Measurements from ENCODE around the gene STPG2.

STPG2 gene

DNA sequence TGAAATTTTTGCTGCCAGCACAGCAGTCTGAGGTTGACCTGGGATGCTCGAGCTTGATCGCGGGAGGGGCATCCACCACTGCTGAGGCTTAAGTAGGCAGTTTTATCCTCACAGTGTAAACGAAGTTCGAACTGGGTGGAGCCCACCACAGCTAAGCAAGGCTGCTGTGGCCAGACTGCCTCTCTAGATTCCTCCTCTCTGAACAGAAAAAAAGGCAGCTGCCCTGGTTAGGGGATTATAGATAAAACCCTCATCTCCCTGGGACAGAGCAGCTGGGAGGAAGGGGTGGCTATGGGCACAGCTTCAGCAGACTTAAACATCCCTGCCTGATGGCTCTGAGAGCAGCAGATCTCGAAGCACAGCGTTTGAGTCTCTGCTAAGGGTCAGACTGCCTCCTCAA, 314.6 kb downstream of the STPG2 start:
- Histone ChIP-seq H3K36me3 (ENCODE audit: low read depth) (no peaks in the 10 kb centered on the region), H3K4me1 (ENCODE audit: insufficient read depth, poor library complexity, severe bottlenecking) (no peaks in the 10 kb centered on the region), H3K27me3 (ENCODE audit: insufficient read depth, poor library complexity, severe bottlenecking) (no peaks in the 10 kb centered on the region), H3K27ac (ENCODE audit: poor library complexity, severe bottlenecking) (no peak overlapping the region), H3K9me3 (ENCODE audit: severe bottlenecking) (no peaks in the 10 kb centered on the region), H3K4me3 (ENCODE audit: severe bottlenecking) (no peak overlapping the region)
- TF ChIP-seq, protein P1, sequence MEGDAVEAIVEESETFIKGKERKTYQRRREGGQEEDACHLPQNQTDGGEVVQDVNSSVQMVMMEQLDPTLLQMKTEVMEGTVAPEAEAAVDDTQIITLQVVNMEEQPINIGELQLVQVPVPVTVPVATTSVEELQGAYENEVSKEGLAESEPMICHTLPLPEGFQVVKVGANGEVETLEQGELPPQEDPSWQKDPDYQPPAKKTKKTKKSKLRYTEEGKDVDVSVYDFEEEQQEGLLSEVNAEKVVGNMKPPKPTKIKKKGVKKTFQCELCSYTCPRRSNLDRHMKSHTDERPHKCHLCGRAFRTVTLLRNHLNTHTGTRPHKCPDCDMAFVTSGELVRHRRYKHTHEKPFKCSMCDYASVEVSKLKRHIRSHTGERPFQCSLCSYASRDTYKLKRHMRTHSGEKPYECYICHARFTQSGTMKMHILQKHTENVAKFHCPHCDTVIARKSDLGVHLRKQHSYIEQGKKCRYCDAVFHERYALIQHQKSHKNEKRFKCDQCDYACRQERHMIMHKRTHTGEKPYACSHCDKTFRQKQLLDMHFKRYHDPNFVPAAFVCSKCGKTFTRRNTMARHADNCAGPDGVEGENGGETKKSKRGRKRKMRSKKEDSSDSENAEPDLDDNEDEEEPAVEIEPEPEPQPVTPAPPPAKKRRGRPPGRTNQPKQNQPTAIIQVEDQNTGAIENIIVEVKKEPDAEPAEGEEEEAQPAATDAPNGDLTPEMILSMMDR (IDR thresholded peaks at IDR 0.05; ENCODE audit: poor library complexity, severe bottlenecking), result no peak
- ATAC-seq (ENCODE audit: low read depth), result no peak
- DNase-seq (ENCODE audit: low spot score), result no peak

DNA sequence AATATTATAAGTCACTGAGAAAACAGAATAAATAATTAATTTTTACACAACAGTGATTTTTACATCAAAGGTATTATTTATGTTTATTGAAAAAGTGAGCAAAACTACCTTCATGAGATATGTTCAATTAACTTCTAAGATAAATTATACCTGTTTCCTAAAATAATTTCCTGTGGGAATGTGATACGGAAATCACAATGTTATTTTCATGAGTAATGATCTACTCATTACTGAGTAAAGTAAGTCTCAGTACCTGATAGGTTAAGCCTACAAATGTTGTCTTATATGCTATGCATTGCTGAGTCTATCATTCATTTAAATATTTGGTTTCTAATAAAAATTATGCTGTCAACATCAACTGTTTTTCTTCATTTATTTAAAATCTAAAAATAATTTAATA, 324.0 kb downstream of the STPG2 start:
- H3K27ac ChIP-seq (ENCODE audit: poor library complexity, severe bottlenecking), result no peak overlapping the region
- no peak overlapping the region for H3K4me3 ChIP-seq (ENCODE audit: severe bottlenecking)
- ATAC-seq (ENCODE audit: low read depth) (peak; percentile 88), DNase-seq (ENCODE audit: low spot score) (no peak)
- no peaks in the 10 kb centered on the region for H3K27me3 ChIP-seq (ENCODE audit: insufficient read depth, poor library complexity, severe bottlenecking)
- H3K4me1 ChIP-seq (ENCODE audit: insufficient read depth, poor library complexity, severe bottlenecking), result peaks cover 4% of the 10 kb centered on the region
- H3K36me3 ChIP-seq (ENCODE audit: low read depth), result no peaks in the 10 kb centered on the region
- TF ChIP-seq, protein P1 (IDR thresholded peaks at IDR 0.05; ENCODE audit: poor library complexity, severe bottlenecking), result no peak
- no peaks in the 10 kb centered on the region for H3K9me3 ChIP-seq (ENCODE audit: severe bottlenecking)

DNA sequence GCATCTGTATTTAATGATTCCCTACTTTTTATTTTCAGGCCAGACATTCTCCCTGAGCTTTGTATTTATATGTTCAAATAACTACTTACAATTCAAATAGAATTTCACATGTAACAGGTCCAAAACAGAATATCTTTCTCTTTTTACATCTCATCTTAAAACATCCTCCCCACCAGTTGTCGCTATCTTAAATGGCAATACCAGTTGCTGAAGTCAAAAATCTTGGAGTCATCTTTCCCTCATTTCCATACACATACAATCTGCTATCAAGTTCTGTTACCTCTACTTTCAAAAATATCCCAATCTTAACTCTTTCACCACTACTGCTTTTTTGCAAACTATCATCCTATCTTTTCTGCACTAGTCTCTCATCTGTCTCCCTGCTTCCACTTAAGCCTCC, 330.5 kb downstream of the STPG2 start:
- H3K27ac ChIP-seq (ENCODE audit: poor library complexity, severe bottlenecking), result no peak overlapping the region
- TF ChIP-seq, protein P1 (IDR thresholded peaks at IDR 0.05; ENCODE audit: poor library complexity, severe bottlenecking), result no peak
- H3K9me3 ChIP-seq (ENCODE audit: severe bottlenecking), result no peaks in the 10 kb centered on the region
- no peak for DNase-seq (ENCODE audit: low spot score)
- no peak for ATAC-seq (ENCODE audit: low read depth)
- H3K4me1 ChIP-seq (ENCODE audit: insufficient read depth, poor library complexity, severe bottlenecking), result no peaks in the 10 kb centered on the region
- H3K27me3 ChIP-seq (ENCODE audit: insufficient read depth, poor library complexity, severe bottlenecking), result no peaks in the 10 kb centered on the region
- H3K4me3 ChIP-seq (ENCODE audit: severe bottlenecking), result no peak overlapping the region
- H3K36me3 ChIP-seq (ENCODE audit: low read depth), result no peaks in the 10 kb centered on the region

DNA sequence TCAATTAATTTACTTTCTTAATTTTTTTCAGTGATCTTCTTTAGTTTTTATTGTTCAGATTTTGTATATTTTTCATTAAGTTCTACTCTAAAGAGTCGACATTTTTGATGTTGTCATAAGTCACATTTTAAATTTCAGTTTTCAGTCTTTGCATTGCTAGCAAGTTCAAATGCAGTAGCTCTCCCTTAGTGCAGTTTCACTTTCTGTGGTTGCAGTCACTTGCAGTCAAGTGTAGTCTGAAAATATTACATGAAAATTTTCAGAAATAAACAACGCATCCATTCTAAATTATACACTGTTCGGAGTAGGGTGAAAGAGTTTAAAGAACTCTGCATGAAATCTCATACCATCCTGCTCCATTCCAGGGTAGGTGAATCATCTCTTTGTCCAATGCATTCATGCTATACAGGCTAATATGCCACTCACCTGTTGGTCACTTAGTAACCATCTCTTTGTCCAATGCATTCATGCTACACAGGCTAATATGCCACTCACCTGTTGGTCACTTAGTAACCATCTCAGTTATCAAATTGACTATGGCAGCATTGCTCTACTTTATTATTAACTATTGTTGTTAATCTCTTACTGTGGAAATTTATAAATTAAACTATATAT, 356.9 kb downstream of the STPG2 start:
- Histone ChIP-seq H3K4me1 (ENCODE audit: insufficient read depth, poor library complexity, severe bottlenecking) (no peaks in the 10 kb centered on the region), H3K4me3 (ENCODE audit: severe bottlenecking) (no peak overlapping the region), H3K36me3 (ENCODE audit: low read depth) (no peaks in the 10 kb centered on the region), H3K27ac (ENCODE audit: poor library complexity, severe bottlenecking) (no peak overlapping the region), H3K9me3 (ENCODE audit: severe bottlenecking) (no peaks in the 10 kb centered on the region), H3K27me3 (ENCODE audit: insufficient read depth, poor library complexity, severe bottlenecking) (no peaks in the 10 kb centered on the region)
- DNase-seq (ENCODE audit: low spot score), result no peak
- TF ChIP-seq, protein P1 (IDR thresholded peaks at IDR 0.05; ENCODE audit: poor library complexity, severe bottlenecking), result no peak
- peak; percentile 72 for ATAC-seq (ENCODE audit: low read depth)

DNA sequence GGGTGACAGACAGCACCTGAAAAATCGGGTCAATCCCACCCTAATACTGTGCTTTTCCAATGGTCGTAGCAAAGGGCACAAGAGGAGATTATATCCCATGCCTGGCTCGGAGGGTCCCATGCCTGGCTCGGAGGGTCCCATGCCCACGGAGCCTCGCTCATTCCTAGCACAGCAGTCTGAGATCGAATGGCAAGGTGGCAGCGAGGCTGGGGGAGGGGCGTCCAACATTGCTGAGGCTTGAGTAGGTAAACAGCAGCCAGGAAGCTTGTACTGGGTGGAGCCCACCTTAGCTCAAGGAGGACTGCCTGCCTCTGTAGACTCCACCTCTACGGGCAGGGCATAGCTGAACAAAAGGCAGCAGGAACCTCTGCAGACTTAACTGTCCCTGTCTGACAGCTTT, 365.1 kb downstream of the STPG2 start:
- no peak for ATAC-seq (ENCODE audit: low read depth)
- Histone ChIP-seq H3K36me3 (ENCODE audit: low read depth) (no peaks in the 10 kb centered on the region), H3K27me3 (ENCODE audit: insufficient read depth, poor library complexity, severe bottlenecking) (no peaks in the 10 kb centered on the region), H3K27ac (ENCODE audit: poor library complexity, severe bottlenecking) (no peak overlapping the region), H3K4me3 (ENCODE audit: severe bottlenecking) (no peak overlapping the region), H3K4me1 (ENCODE audit: insufficient read depth, poor library complexity, severe bottlenecking) (no peaks in the 10 kb centered on the region), H3K9me3 (ENCODE audit: severe bottlenecking) (no peaks in the 10 kb centered on the region)
- no peak for DNase-seq (ENCODE audit: low spot score)
- TF ChIP-seq, protein P1 (IDR thresholded peaks at IDR 0.05; ENCODE audit: poor library complexity, severe bottlenecking), result no peak

All from RWPE2 (cell line).